Lower leg skin (tissue), 3 donors: ENCODE results near the gene HUS1B.

ENCODE experiments used
- CTCF ChIP-seq, 3 donors: fragments of 450-650 bp; IDR thresholded peaks; one replicate each; pipeline ENCODE4 v1.5.1; 2016; ENCODE audit warnings: antibody characterized with exemption in 3 of 3, mild to moderate bottlenecking in 3 of 3, moderate library complexity in 2 of 3
- POLR2A ChIP-seq, 2 donors: fragments of 450-650 bp; IDR thresholded peaks; one replicate each; pipeline ENCODE4 v1.6.1; 2016 to 2017; ENCODE audit warnings: antibody characterized with exemption in 2 of 2, mild to moderate bottlenecking in 1 of 2, moderate library complexity in 1 of 2

GRCh38 chr6:656460-657252, at the start of gene HUS1B:
- TF ChIP-seq CTCF (IDR thresholded peaks at IDR 0.05) (no peak), POLR2A (IDR thresholded peaks at IDR 0.05) (no peak)
